HFF-Myc (cell line): ENCODE data around the gene BRMS1L.
A peak's percentile ranks its signal among the peaks of the same experiment; 100 is the strongest.
"Not testable (repeated sequence)": the region's sequence is repeated elsewhere in the genome, so short reads cannot be mapped to it uniquely, and the experiment has no call there.

Experiments used
- DNase-seq: peaks from one replicate; pipeline ENCODE4 v3.0.0-alpha.2; 2011; ENCODE audit warnings: low read depth; ENCODE audit errors: extremely low read depth
- H3K4me3 ChIP-seq: replicated peaks from 2 replicates; pipeline ENCODE4 v1.5.1; 2011; ENCODE audit warnings: low read depth, mild to moderate bottlenecking, control low read depth, low read length
- TF ChIP-seq, protein P1 (sequence below): IDR thresholded peaks from 2 replicates; pipeline ENCODE4 v1.5.1; 2012; ENCODE audit warnings: mild to moderate bottlenecking, low read depth, low read length, control low read depth; ENCODE audit errors: missing control alignments

Gene BRMS1L

DNA sequence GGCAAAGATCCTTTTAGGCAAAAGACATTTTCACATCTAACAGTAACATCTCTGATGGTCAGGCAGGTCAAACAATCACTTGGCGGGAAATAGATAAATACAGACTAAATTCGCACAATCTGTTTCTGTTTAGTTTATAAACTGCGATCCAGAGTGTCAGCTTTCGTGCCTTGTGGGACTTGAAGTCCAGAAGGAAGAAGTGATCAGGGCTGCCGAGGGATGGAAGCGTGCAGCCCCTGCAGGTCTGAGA, 245 bp upstream of the BRMS1L start:
- DNase-seq = peak; percentile 99
- H3K4me3 ChIP-seq = peak overlapping the region; percentile 71
- TF ChIP-seq, protein P1, sequence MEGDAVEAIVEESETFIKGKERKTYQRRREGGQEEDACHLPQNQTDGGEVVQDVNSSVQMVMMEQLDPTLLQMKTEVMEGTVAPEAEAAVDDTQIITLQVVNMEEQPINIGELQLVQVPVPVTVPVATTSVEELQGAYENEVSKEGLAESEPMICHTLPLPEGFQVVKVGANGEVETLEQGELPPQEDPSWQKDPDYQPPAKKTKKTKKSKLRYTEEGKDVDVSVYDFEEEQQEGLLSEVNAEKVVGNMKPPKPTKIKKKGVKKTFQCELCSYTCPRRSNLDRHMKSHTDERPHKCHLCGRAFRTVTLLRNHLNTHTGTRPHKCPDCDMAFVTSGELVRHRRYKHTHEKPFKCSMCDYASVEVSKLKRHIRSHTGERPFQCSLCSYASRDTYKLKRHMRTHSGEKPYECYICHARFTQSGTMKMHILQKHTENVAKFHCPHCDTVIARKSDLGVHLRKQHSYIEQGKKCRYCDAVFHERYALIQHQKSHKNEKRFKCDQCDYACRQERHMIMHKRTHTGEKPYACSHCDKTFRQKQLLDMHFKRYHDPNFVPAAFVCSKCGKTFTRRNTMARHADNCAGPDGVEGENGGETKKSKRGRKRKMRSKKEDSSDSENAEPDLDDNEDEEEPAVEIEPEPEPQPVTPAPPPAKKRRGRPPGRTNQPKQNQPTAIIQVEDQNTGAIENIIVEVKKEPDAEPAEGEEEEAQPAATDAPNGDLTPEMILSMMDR = no peak

DNA sequence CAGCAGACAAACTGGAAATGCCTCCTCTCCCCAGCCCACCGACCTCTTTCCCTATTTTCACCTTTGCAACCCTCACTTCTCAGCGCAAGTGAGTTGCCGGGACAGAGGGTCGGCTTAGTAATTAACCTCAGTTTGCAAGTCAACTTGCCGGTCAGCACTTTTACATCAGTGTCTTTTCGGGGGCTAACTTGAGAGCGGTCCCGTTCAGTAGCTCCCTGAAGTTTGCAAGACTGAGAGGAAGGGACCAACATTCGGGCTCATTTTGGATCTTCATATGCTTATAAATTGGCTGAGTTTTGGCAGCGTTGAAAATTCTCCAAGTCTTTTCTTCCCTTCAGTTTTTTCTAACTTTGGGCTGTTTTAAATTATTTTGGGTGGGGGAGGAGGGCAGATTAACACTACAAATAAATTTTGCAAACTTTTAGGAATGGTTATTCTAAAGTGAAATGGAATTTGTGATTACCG, 846 bp downstream of the BRMS1L start:
- H3K4me3 ChIP-seq = peak overlapping the region; percentile 71
- no peak for DNase-seq
- TF ChIP-seq, protein P1 = no peak

DNA sequence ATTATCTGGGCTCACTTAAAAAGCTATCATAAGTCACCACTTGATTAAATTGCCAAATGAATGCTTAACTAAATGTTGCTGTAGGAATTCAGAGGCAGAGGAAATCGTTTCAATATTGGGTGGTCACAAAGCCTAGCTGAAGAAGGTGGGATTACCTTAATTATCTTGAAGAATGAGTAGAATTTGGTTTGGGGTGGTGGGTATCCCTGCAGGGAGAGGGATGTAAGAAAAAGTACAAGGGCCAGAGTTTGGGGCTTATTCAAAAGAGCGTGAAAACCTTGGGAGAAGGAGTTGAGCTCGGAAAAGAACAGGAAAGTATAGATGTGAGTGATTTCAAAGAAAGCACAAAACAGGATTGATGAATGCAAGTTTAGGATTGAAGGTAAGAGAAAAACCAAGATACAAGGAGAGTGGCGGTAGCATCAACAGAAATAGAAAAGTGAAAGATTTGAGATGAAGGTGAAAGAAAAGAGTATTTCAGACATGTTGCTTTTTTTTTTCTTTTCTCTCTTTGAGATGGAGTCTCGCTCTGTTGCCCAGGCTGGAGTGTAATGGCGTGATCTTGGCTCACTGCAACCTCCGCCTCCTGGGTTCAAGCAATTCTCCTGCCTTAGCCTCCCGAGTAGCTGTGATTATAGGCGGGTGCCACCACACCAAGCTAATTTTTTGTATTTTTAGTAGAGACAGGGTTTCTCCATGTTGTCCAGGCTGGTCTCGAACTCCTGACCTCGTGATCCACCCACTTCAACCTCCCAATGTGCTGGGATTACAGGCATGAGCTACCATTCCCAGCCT, 1.7 kb downstream of the BRMS1L start:
- TF ChIP-seq, protein P1 = no peak
- peak overlapping the region; percentile 71 for H3K4me3 ChIP-seq
- no peak for DNase-seq

DNA sequence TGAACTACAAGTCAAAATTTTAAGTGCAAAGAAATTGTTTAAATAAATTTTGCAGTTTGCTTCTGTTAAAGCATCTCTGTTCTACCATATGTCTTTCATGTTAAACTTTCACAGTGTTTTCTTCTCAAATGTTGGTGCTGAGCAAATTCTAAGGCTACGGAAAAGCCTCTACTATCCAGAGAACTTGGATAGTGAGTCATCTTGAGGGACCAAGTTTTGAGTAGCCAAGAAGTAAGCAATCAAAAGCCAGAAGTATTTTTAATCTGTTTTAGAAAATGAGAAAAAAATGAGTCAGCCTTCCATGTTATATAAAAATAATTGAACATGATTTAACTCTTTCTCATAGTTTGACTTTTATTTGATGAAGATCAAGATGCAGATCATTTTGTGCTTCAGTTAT, 3.3 kb downstream of the BRMS1L start:
- DNase-seq = no peak
- TF ChIP-seq, protein P1 = no peak
- H3K4me3 ChIP-seq = no peak overlapping the region

DNA sequence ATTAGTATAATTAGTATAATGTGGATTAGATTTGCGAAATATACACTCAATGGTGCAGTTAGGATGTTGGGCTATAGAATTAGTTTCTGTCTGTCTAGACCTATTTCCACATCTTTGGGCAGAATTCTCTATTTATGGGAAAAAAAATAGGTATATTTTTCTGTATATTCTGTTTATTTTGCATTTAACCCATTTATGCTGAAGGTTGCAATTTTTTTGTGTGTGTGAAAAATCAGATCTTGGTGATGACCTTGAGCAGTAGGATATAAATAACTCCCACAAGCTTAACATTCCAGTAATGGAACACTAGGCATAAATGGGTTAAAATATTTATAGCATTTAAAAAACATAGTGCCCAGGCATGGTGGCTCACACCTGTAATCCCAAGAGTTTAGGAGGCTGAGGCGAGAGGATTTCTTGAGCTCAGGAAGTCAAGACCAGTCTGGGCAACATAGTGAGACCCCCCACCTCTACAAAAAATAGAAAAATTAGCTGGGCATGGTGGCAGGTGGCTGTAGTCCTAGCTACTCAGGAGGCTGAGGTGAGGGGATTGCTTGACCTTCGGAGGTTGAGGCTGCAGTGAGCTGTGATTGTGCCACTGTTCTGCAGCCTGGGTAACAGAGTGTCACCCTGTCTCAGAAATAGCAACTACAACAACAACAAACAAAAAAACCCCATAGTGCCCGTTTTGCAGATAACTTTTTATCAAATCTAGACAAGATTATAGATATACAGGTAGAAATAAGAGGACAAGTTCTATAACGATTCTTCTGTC, 9.3 kb downstream of the BRMS1L start:
- TF ChIP-seq, protein P1 = no peak
- no peak overlapping the region for H3K4me3 ChIP-seq
- no peak for DNase-seq

DNA sequence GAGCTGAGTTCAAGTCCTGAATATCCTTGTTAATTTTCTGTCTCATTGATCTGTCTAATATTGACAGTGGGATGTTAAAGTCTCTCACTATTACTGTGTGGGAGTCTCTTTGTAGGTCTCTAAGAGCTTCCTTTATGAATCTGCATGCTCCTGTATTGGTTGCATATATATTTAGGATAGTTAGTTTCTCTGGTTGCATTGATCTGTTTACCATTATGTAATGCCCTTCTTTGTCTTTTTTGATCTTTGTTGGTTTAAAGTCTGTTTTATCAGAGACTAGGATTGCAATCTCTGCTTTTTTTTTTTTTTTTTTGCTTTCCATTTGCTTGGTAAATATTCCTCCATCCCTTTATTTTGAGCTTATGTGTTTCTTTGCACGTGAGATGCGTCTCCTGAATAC, 15.6 kb downstream of the BRMS1L start:
- DNase-seq, H3K4me3 ChIP-seq: not testable (repeated sequence)

DNA sequence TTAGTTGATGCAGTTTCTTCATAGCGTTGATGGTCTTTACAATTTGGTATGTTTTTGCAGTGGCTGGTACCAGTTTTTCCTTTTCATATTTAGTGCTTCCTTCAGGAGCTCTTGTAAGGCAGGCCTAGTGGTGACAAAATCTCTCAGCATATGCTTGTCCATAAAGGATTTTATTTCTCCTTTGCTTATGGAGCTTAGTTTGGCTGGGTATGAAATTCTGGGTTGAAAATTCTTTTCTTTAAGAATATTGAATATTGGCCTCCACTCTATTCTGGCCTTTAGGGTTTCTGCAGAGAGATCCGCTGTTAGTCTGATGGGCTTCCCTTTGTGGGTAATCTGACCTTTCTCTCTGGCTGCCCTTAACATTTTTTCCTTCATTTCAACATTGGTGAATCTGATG, 16.1 kb downstream of the BRMS1L start:
- H3K4me3 ChIP-seq = not testable (repeated sequence)

More for the DNA sequence above, 16.1 kb downstream of the BRMS1L start:
- not testable (repeated sequence) for DNase-seq
